ENCODE measurements around the gene RSPH4A.

GRCh38 chr6:116676021-116676420, 59.7 kb downstream of the RSPH4A start:
- TF ChIP-seq CTCF (IDR thresholded peaks at IDR 0.05) = no peak
- no peak for TF ChIP-seq POLR2A (IDR thresholded peaks at IDR 0.05)
- TF ChIP-seq EP300 (IDR thresholded peaks at IDR 0.05) = no peak
- no peak for TF ChIP-seq POLR2AphosphoS5 (IDR thresholded peaks at IDR 0.05)
